Measurements from ENCODE around the gene STAMBP.
"Not testable (repeated sequence)": the region's sequence is repeated elsewhere in the genome, so short reads cannot be mapped to it uniquely, and the experiment has no call there.

The STAMBP gene

DNA sequence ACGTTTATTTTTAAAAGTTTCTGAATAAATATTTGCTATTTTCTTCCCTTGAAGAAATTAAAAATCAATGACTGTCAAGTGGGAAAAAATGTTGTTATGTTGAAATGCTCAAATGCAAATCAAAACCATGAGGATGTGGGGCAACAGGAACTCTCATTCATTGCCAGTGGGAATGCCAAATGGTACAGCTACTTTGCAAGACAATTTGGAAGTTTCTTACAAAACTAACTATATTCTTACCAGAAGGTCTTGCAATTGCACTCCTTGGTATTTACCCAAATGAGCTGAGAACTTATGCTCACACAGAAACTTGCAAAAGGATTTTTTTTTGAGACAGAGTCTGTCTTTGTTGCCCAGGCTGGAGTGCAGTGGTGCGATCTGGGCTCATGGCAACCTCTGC lies 56.6 kb downstream of the STAMBP start:
- DNase-seq (ENCODE audit: low read depth in 1 of 2, low spot score in 1 of 2): no peak

DNA sequence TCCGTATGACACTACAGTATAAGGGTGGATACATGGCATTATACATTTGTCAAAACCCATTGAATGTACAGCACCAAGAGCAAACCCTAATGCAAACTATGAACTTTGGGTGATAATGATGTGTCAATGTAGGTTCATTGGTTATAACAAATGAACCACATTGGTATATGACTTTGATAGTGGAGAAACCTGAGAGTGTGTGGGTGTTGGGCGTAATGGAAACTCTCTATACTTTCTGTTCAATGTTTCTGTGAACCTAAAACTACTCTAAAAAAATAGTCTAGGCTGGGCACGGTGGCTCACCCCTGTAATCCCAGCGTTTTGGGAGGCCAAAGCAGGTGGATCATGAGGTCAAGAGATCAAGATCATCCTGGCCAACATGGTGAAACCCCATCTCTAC lies 57.6 kb downstream of the STAMBP start:
- DNase-seq (ENCODE audit: low read depth in 1 of 2, low spot score in 1 of 2): no peak

DNA sequence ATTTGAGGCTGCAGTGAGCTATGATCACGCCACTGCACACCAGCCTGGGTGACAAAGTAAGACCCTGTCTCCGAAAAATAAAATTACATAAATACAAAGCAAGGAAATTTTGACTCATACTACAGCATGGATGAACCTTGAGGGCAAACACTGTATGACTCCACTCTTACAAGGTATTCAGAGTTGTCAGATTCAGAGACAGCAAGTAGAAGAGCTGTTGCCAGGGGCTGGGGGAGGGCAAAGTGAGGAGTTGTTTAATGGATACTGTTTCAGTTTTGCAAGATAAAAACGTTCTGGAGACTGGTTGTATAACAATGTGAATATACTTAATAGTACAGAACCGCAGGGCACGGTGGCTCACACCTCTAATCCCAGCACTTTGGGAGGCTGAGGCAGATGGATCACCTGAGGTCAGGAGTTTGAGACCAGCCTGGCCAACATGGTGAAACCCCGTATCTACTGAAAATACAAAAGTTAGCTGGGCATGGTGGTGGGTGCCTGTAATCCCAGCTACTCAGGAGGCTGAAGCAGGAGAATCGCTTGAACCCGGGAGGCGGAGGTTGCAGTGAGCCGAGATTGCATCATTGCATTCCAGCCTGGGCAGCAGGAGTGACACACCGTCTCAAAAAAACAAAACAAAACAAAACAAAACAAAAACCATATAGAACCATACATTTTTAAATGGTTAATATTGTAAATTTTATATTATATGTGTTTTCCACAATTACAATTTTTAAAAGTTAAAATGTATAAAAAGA lies 59.0 kb downstream of the STAMBP start:
- DNase-seq (ENCODE audit: low read depth in 1 of 2, low spot score in 1 of 2): not testable (repeated sequence)

DNA sequence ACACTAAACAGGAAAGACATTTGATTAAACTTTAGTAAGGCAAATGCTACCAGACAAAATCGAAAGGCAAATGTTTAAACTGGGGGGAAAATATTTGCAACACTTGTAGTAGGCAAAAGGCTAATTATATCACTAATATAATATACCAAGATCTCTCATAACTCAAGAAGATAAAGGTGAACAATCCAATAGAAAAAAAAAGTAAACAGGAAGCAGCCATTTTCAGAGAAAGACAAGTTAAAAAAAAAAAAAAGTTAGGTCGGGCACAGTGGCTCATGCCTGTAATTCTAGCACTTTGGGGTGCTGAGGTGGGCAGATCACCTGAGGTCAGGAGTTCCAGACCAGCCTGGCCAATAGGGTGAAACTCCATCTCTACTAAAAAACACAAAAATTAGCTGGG lies 59.6 kb downstream of the STAMBP start:
- DNase-seq (ENCODE audit: low read depth in 1 of 2, low spot score in 1 of 2): no peak

DNA sequence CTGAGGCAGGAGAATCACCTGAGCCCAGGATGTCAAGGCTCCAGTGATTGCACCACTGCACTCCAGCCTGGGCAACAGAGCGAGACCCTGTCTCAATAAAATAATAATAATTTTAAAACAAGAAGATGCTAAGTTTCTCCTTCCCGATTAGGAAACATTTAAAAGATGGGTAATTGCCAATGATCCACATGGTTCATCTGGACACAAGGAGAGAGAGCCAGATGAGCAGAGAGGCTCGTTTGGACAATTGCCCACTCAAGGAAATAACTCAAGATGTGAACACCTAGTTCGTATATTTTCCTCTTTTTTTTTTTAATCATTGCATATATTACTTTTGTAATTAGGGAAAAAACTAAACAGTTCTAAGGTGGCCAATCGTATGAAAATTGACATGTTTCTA lies 60.4 kb downstream of the STAMBP start:
- no peak for DNase-seq (ENCODE audit: low read depth in 1 of 2, low spot score in 1 of 2)

DNA sequence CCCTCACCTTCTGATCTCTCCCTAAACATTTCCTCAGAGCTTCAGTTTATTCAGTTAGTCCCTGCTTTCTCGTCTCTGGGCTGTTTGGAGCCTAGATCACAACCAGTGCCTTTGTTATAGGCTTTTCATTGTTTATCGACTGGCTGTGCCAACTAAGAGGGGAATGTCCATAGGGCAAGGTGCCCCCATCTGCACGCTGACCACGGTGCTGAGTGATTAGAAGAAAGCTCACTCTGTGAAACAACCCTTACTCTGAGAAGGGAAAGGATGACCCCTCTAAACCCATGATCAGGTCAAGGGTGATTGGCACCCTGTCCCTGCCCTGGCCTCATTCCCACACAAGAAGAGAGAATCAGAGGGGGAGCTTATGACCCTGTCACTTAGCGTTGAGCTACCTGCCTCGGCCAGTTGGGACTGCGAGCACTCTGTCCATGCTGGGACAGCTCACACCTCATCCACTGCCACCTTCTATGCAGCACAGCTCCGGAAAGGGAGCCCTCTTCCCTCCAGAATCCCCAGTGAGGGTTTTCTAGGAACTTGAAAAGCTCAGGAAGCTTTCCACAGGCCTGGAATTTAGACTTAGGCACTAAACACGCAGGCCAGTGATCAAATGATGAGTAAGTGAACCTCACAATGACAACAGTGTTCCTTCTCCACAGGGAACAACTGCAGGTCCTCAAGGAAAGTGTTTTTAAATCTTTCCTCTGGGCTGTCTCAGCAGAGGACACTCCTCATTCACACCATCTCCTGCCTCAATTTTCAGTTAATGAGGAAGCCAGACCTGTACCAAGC lies 61.7 kb downstream of the STAMBP start:
- no peak for DNase-seq (ENCODE audit: low read depth in 1 of 2, low spot score in 1 of 2)

DNA sequence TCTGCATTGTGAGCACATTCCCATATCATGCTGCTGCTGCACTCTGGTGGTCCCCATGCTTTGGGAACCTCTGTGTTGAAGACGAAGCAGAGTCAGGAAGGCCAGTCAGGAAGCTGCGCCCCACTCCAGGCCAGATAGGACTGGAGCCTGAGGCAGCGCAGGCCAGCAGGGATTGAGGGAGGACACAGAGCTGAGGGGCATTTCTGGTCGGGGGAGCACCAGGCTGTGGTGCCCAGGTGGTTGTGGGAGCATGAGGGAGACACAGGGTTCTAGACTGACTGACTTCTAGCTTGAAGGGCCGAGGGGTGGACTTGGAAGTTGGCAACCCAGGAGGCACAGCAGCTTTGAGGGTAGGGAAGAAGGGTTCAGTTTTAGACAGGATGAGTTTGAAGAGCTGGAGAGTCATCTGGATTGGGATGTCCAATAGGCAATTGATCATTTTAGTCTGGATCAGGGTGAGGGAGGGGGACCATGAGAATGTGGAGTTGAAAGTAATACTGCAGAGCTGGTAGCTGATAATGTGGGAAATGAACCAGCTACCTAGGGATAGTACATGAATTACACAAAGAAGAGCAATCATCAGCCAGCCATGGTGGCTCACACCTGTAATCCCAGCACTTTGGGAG lies 62.6 kb downstream of the STAMBP start:
- DNase-seq (ENCODE audit: low read depth in 1 of 2, low spot score in 1 of 2): no peak

DNA sequence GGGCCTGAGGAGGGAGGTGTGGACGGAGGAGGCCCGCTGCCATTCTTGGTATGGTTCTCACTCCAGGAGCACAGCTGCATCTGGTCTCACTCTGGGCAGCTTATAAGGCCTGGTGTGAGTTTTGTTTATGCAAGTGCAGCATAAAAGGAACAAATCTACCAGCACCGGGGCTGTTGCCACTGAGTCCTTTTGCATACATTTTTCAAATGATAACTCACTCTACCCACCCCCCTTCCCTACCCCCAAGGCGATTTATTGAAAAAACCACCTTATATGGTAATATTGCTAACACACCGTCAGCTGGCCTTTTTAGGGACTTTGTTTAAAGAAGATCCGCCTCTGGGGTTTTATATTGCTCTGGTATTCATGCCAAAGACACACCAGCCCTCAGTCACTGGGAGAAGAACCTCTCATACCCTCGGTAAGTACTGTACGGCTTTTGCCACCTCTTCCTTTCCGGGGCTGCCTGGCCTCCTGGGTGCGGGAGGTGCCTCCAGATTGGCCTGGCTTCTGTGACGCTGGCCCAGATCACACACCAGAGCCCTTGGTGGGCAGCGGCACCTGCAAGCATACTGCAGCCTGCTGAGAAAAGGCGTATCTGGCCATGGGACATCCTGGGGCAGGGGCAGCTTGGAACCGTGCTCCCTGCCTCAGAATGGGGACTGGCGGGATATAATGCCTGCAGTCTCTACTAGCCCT lies 64.0 kb downstream of the STAMBP start, which contains the start of gene ACTG2:
ACTG2 (plus strand) TSS at position 378 of the 699 bp plus-strand sequence. CDS start 8,304 bp downstream, outside the sequence.
- no peak for DNase-seq (ENCODE audit: low read depth in 1 of 2, low spot score in 1 of 2)

DNA sequence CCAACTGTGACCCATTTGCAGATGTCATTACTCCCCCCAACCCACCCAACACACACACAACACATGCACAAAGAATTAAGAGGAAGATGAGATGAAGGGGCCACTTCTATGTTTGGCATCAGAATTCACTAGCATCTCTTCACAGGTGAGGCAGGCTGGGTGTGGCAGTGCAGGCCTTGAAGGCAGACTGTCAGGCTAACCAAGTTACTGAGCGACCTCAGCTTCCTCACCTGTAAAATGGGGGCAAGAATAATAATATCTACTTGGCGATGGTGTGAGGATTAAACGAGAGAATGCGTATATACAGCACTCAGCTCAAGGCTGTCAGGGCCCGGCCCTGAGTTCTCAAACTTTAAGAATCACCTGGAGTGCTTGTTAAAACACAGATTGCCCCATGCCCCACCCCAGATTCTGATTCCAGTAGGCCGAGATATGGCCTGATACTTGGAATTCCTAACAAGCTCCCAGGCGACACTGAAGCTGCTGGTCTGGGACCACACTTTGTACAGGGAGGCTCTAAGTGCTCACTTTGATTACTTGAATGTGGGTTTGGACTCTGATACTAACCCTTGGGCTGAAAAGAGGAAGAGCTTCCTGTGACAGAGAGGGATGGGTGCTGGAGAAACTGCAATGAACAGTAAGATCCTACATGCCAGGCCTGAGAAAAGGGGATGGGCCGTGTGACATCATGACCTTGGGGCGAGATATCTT lies 65.2 kb downstream of the STAMBP start:
- no peak for DNase-seq (ENCODE audit: low read depth in 1 of 2, low spot score in 1 of 2)

DNA sequence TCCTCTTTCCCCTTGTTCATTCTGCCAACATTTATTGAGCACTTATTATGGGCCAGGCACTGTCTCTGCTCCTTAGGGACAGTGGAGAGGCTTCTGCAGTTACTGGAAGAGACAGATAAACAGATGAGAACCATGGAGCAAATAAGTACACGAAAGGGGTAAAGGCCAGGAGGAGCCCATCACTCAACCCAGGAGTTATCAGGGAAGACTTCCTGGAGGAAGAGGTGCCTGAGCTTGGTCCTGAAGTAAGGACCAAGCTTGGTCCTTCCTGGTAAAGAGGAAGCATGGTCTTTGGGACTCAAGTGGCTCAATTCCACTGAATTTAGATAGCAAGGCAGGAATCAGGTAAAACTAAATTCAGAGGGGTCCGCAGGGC lies 65.7 kb downstream of the STAMBP start:
- DNase-seq (ENCODE audit: low read depth in 1 of 2, low spot score in 1 of 2): no peak

DNA sequence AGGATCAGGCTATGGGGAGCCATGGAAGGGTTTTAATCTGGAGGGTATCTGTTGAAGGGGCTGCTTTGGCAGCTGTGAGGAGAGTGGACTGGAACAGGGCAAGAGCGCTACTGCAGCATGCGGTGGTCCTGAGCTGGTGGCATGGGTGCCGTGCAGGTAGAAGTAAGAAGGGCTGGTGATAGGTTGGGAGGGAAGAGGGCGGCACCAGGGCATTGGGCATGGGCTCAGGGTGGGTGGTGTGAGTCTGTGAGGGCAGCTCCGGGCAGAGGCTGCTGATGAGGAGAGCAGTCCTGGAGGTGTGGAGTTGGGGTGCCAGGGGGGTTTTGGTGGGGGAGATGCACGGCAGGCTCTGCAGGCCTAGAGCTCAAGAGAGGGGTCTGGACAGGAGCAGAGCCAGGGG lies 66.1 kb downstream of the STAMBP start:
- DNase-seq (ENCODE audit: low read depth in 1 of 2, low spot score in 1 of 2): no peak

DNA sequence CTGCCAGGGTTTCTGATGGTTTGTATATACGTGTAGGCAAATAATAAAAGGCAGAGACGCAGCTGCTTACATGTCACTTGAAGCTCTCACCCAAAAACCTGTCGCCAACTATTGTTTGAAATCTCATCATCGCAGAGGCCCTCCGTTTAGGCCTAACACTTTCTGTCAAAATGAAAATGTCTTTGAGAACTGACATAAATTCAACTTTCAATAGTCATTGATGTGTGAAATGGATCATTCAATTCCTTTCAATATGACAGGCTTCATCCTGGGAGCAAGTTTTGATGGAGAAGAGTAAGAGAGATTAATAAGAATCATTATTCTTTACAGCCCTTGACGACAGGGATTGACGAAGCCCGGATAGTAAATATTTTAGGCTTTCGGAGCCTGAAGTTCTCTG lies 66.7 kb downstream of the STAMBP start:
- no peak for DNase-seq (ENCODE audit: low read depth in 1 of 2, low spot score in 1 of 2)

DNA sequence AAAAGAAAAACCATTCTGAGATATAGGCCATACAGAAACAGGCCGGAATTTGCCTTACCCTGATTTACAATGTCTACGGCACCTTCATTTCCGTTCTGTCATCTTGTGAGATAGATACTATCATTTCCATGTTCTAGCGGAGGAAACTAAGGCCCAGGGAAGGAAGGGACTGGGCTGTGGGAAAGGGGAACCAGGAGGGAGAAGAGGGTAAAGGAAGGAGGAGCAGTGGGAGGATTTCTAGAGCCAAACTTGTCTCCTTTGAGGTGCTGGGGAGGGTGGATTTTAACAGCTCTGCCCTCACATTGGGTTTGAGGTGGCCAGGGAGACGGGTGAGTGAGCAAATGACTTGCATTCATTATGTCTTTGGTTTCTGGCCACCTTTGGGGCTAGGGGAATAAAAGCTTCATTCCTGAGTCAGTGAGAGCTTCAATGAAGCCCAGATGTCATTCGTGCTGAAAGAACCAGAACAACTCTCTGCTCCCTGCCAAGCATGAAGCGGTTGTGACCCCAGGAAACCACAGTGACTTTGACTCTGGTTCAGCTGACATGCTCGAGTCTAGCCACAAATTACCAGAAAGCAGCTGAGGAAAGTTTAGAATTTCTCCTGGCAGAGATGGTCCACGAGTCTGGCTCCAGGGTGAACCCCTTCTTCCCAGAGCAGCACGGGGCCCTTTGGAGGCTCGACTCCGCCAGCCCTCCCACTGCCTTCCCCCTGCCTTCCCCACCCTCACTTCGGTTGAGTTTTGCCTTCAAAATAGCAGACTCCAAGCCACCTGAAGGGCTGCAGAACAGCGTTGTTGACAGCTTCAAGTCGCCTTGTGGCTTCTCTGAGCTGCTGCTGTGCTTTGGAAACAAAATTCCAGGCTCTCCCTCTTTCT lies 67.8 kb downstream of the STAMBP start:
- DNase-seq (ENCODE audit: low read depth in 1 of 2, low spot score in 1 of 2): no peak

DNA sequence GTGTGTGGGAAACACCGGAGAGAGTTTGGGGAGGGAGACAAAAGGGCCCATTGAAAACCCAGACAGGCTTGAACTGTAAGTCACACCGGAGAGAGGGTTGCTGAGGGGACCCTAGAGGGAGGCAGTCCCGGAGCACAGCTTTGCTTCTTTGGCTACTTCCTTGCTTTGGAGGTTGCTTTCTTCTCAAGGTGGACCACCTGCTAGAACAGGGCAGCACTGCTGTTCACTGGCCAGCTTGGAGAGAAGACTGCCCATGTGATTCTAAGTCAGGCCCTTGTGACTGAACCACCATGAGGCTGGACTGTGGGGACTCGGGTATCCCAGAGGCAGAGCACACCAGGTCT lies 68.5 kb downstream of the STAMBP start:
- no peak for DNase-seq (ENCODE audit: low read depth in 1 of 2, low spot score in 1 of 2)

DNA sequence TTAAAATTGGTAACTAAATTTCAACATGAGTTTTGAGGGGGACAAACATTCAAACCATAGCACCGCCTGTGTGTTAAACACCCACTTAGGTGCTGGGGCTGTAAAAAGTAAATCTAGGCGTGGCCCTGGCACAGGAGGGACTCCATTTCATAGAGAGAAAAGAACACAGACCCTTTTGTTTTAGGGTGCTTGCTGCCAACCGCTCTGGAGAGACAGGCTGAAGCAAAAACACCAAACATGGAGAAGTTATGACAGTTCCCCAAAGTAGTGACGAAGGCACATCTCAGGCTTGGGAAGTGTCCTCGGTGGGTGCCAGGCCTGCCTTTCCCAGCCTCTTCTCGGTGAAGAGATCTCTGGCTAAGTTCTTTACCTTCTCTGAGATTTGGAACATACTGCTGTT lies 69.2 kb downstream of the STAMBP start:
- DNase-seq (ENCODE audit: low read depth in 1 of 2, low spot score in 1 of 2): no peak

DNA sequence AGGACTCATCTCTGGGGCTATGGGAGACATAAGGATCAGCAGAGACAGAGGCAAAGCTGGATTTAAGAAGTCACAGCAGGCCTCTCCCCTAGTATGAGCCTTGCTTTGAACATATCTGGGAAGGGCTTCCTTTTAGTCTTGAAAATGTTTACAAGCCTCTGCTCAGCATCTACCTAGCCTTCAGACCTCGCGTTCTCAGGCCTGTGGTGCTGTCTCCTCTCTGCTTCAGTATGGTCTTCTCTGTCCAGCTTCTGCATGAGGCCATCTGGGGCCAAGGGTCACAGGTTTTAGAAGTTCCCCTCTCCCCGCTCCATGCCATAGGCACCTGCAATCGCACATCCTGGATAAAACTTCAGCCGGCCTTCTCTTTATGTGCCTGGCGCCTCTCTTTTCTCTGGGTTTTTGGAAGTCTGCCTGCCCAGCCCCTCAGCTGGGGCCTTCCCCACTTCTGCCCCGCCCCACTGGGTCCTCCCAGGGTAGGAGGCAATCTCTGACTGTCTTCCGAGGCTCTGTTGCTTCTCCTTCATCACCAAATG lies 71.1 kb downstream of the STAMBP start:
- no peak for DNase-seq (ENCODE audit: low read depth in 1 of 2, low spot score in 1 of 2)

DNA sequence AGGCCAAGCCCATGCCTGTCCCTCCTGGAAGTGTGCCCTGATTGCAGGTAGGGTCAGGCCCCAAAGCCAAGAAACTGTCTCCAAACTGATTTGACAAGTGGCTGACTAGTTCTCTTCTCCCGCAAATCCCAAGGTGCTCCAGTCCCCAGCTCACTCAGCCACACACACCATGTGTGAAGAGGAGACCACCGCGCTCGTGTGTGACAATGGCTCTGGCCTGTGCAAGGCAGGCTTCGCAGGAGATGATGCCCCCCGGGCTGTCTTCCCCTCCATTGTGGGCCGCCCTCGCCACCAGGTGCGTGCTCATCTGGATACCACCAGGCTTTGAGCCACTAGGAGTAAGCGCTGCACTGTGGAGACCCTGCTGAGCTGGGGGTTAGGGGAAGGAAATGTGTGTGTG lies 72.4 kb downstream of the STAMBP start:
- DNase-seq (ENCODE audit: low read depth in 1 of 2, low spot score in 1 of 2): no peak

DNA sequence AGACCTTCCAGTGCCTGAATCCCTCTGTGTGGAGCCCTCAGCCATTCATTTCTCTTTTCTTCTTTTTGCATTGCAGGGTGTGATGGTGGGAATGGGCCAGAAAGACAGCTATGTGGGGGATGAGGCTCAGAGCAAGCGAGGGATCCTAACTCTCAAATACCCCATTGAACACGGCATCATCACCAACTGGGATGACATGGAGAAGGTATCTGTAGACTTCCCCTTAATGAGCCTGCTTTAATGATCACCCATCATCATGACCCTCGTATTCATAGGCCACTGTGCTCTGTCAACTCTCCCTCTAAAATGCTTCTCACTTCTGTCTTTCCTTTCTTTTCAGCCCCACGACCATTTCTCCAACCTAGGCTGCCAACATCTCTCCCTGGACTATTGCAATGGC lies 73.5 kb downstream of the STAMBP start:
- DNase-seq (ENCODE audit: low read depth in 1 of 2, low spot score in 1 of 2): no peak

DNA sequence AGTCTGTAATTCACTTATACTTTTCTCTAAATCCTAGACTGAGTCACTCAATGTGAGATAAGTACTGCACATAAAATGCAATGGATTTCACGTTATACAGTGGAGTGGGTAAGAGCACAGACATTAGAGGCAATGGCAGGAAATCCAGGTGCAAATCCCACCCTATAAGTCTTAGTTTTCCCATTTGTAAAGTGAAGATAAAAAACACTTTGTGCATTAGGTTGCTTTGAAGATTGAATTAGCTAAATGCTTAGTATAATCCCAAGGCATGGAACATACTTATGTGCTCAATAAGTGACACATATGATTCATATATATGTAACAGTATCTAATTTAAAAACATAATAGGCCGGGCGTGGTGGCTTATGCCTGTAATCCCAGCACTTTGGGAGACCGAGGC lies 74.6 kb downstream of the STAMBP start:
- no peak for DNase-seq (ENCODE audit: low read depth in 1 of 2, low spot score in 1 of 2)

All from stimulated activated CD4-positive, alpha-beta T cell treated with anti-CD3 and anti-CD28 coated beads, Interleukin-15, amount 100 ng/mL, for 1 hour (primary cell).